ENCODE measurements around the gene PCBP1.
"Not testable (repeated sequence)": the region's sequence is repeated elsewhere in the genome, so short reads cannot be mapped to it uniquely, and the experiment has no call there.

The PCBP1 gene

DNA sequence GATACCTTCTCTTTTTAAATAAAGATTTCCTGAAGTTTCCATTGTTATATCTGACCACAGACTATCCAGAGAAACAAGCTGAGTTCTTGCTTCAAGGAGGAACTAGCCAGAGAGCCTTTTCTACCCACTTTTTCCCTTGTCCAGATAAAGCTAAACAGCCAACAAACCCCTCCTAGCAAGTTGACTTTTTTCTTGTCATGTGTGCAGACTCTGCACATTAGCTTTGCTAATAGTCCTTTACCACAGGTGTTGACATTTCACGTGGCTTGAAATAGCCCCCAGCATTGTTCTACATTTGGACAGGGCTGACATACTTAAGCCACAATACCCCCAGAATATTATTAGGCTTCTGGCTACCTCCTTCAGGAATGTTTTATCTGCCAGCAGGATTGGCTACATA, 40.7 kb downstream of the PCBP1 start:
- no peak for DNase-seq

DNA sequence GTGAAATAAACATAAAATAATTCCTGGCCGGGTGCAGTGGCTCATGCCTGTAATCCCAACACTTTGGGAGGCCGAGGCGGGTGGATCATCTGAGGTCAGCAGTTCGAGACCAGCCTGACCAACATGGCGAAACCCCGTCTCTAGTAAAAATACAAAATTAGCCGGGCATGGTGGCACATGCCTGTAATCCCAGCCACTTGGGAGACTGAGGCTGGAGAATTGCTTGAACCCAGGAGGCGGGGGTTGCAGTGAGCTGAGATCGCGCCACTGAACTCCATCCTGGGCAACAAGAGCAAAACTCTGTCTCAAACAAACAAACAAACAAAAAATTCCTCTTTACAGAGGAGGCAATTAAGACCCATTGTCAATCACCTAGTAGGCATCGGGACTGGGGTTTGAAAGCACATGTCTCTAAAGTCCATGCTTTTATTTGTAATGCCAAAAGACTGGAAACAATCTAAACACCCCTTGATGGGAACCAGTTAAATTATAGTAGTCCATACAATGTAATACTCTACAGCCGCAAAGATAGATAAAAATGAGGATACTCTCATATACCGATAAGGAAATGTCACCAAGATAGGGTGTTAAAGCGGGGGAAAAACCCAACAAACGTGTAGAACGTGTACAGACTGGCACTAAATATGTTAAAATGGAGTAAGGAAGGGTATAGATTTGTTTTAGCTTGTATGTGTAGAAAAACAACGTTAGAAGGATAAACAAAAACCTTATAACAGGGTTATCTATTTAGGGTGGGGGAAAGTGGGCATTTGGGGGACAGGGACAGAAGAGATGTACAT, 44.3 kb downstream of the PCBP1 start:
- not testable (repeated sequence) for DNase-seq

DNA sequence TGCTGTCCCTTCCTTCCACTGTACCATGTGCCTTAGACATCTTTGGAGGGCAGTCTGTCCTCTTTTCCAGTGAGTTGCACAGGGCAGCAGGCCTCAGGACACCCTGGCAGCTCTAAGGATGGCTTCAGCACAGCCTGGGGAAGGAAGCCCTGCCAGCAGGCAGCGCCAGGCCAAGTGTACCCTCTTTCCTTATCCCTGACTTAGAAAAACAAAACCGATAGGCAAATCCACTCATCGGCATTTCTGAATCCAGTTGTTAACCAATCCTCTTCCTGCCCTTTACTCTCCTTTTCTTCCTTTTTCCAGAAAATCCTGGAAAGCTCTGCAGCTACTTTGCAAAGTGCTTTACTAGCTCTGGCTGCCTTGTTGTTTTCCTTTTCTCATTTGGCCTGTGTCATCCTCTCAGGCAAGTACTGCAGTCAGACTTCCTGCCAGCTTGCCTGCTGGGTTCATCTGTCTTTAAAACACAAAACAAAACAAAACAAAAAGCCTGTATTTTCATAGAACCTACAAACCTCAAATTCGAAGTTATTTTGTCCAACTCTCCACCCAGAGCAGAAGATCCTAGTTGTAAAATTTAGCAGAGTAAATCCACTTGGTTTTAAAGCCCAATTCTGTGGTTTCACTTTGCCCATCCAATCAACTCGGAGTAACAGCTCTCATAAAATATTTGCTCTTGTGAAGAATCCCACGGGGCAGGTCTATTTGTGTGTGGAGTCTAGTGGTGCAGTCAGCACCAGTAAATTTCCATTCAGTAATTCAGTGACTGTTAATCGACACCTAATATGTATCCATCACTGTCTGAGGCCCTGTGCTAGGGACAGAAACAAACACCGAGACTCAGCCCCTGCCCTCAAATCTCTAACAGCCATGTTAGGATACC, 45.2 kb downstream of the PCBP1 start:
- DNase-seq = peak; percentile 94

DNA sequence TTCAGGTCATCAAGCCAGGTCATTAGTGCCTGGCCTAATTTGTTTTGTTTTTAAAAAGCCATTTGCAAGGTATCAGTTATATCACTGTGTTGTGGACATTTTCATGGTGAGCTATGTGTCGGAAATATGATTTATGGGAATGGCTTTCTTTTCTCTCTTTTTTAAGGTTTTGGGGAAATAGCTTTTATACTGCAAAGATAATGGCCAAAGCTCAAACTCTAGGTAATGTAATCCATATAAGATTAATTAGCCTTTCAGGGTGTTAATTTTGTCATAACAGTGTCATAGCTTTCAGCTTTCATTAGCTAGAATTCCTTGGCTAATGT, 45.8 kb downstream of the PCBP1 start:
- no peak for DNase-seq

DNA sequence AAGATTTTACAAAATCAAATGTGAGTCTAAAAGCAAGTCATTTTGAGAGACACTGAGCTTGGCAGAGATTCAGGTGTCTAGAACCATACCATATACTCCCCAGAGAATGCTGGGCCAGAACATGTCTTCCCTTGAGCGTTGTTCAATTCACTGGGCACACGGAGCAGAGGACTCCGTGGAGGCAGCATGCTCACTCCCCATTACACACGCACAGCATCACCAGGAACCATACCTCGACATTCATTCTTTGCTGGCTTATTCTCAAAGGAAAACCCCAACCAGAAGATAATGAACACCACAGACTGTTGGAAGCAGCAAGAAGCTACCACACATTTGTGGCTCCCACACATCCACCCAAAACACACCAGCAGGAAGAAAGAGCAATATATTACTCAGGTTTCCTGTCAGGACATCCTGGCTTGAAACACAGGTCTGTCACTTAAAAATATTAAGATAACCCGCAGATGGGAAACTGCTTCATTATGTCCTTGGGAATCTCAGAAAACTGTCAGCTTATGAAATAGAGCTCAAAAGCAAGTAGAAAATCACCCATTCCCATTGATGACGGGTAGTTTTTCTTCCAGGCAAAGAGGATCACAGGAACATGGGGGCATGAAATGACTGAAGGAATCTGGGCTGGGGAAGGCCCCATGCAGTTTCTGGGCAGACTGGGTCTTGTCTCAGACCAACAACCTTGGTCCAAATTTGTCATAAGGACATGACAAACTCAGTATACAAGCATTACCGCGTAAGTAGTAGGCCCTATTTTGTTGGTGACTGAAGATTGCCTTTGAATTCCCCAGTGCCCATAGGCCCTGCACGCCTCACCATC, 46.4 kb downstream of the PCBP1 start:
- no peak for DNase-seq

DNA sequence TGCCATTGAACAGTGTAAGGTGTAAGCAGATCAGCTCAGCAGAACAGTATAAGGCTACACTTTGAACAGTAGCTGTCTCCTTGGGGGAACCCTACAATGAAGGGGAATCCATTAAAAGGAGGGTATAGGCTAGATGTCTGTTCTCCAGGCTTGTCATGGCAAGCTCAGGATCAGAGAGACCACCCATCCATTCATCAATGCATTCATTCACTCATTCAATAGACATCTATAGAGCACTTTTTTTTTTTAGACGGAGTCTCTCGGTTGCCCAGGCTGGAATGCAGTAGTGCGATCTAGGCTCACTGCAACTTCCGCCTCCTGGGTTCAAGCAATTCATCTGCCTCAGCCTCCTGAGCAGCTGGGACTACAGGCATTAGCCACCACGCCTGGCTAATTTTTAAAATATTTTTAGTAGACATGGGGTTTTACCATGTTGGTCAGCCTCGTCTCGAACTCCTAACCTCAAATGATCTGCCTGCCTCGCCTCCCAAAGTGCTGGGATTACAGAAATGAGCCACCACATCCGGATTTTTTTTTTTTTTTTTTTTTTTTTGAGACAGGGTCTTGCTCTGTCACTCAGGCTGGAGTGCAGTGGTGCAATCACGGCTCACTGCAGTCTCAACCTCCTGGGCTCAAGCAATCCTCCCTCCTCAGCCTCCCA, 47.2 kb downstream of the PCBP1 start:
- DNase-seq = not testable (repeated sequence)

All from DMS153 (cell line).